Upper lobe of right lung (tissue), 1 donor: Measurements from ENCODE around the gene PTPRK. TPM values are rescaled to one million over a fixed set of nuclear protein-coding genes. Genes with fewer than 3 reads are reported as not detected.

ENCODE experiments used
- ATAC-seq: fragments of 200-7000 bp; cut with Tn5 transposase; one replicate; pipeline ENCODE4 v1.9.1; 2020; ENCODE audit warnings: mild to moderate bottlenecking, moderate library complexity
- DNase-seq: peaks from one replicate; pipeline ENCODE4 v3.0.0-alpha.2; 2020
- H3K27ac ChIP-seq: fragments of 200-600 bp; one replicate; pipeline ENCODE4 v1.8.0; 2022
- H3K27me3 ChIP-seq: fragments of 200-600 bp; one replicate; pipeline ENCODE4 v1.8.0; 2022; ENCODE audit warnings: mild to moderate bottlenecking
- H3K36me3 ChIP-seq: fragments of 200-600 bp; one replicate; pipeline ENCODE4 v1.8.0; 2022
- H3K4me1 ChIP-seq: fragments of 200-600 bp; one replicate; pipeline ENCODE4 v1.8.0; 2022
- H3K4me3 ChIP-seq: fragments of 200-600 bp; one replicate; pipeline ENCODE4 v1.8.0; 2022; ENCODE audit warnings: mild to moderate bottlenecking
- H3K9me3 ChIP-seq: fragments of 200-600 bp; one replicate; pipeline ENCODE4 v1.8.0; 2022
- intact Hi-C: fragments of 100-400 bp; cut with DNase I; formaldehyde crosslinking; loops from one replicate; pipeline ENCODE4 v1.11.0; 2022
- total RNA-seq: library from RNA; stranded (reverse); fragmentation: NEBNext Ultra II Directional; extraction: Animal tissue kit (Norgen Biotek cat#: 25700); gene quantifications from one replicate; pipeline ENCODE4 v1.2.1, GENCODE V29; 2021
- TF ChIP-seq, protein P1 (sequence below): fragments of 200-600 bp; IDR thresholded peaks from one replicate; pipeline ENCODE4 v1.8.0; 2022; ENCODE audit warnings: antibody characterized with exemption
- donor health status: DM: no; HTN: yes; CAD: no; lungs with severe emphysema.

Gene PTPRK
- total RNA-seq, 1 donor from 2014 or later, result 64.6 TPM

DNA sequence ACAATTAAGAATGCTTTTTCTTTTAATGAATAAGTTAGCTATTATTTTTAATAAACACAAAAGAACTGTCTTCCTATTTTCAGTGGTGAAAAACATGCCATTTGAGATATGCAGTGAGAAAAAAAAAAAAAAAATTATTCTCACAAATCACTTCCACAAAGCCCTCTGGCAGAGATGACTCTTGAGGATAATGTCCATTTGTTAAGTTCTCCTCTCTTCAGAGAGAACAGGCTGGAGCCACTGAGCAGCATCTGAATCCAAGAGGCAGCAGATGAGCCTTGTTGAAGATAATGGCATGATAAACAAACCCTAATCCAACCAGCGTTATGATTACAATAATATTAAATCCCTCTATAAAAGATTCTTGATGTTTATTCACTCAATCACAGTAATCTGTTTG is 105.0 kb downstream of the PTPRK start:
- H3K4me1 ChIP-seq, result no peaks in the 10 kb centered on the region
- TF ChIP-seq, protein P1, sequence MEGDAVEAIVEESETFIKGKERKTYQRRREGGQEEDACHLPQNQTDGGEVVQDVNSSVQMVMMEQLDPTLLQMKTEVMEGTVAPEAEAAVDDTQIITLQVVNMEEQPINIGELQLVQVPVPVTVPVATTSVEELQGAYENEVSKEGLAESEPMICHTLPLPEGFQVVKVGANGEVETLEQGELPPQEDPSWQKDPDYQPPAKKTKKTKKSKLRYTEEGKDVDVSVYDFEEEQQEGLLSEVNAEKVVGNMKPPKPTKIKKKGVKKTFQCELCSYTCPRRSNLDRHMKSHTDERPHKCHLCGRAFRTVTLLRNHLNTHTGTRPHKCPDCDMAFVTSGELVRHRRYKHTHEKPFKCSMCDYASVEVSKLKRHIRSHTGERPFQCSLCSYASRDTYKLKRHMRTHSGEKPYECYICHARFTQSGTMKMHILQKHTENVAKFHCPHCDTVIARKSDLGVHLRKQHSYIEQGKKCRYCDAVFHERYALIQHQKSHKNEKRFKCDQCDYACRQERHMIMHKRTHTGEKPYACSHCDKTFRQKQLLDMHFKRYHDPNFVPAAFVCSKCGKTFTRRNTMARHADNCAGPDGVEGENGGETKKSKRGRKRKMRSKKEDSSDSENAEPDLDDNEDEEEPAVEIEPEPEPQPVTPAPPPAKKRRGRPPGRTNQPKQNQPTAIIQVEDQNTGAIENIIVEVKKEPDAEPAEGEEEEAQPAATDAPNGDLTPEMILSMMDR, result no peak

DNA sequence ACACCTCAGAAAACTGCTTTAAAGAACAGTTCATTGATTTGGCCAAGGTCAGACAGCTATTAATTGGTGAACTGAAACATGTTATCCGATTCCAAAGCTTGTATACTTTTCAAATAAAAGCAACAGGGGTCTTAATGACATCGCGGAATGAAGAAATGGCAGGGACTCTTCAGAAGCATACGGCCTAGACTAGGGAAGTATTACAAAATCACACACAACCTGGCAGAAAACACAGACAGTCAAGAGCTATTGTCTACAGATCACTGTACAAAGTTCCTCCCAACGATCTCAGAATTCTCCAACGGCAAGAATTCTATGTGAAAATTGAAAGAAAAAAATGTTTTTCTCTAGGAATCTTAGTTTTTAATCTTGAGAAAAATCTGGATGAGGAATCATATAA is 105.5 kb downstream of the PTPRK start:
- H3K27ac ChIP-seq, result no peak overlapping the region
- no peaks in the 10 kb centered on the region for H3K36me3 ChIP-seq
- intact Hi-C loops, result no loop called here
- ATAC-seq (no peak), DNase-seq (no peak)
- TF ChIP-seq, protein P1, result no peak
- H3K4me1 ChIP-seq, result no peaks in the 10 kb centered on the region
- no peak overlapping the region for H3K4me3 ChIP-seq
- H3K9me3 ChIP-seq, result no peaks in the 10 kb centered on the region
- H3K27me3 ChIP-seq, result no peaks in the 10 kb centered on the region

More for the DNA sequence above, 105.0 kb downstream of the PTPRK start:
- intact Hi-C loops, result no loop called here
- H3K27ac ChIP-seq, result no peak overlapping the region
- H3K9me3 ChIP-seq, result no peaks in the 10 kb centered on the region
- H3K27me3 ChIP-seq, result no peaks in the 10 kb centered on the region
- no peaks in the 10 kb centered on the region for H3K36me3 ChIP-seq
- H3K4me3 ChIP-seq, result no peak overlapping the region
- no peak for ATAC-seq
- DNase-seq, result no peak

DNA sequence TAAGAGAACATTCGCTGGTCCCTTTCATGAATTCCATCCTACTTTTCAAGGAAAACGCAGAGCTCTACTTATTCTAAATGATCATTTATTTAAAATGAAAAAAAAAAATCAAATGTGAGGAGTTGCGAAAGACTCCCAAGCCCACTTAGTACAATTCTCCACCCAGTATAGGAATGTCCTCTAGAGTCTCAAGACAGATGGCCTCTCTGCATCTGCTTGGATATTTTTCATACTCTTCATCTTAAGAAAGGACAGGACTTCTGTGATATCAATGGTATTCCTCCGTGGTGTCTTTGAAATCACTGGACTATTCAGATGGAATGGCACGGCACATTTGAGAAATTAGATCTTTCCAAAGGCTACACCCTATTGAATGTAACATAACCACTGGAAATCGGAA is 107.1 kb downstream of the PTPRK start:
- Histone ChIP-seq H3K27ac (no peak overlapping the region), H3K4me1 (no peaks in the 10 kb centered on the region), H3K36me3 (no peaks in the 10 kb centered on the region), H3K9me3 (no peaks in the 10 kb centered on the region), H3K4me3 (no peak overlapping the region), H3K27me3 (no peaks in the 10 kb centered on the region)
- TF ChIP-seq, protein P1, result no peak
- intact Hi-C loops, result no loop called here
- ATAC-seq, result no peak
- no peak for DNase-seq

DNA sequence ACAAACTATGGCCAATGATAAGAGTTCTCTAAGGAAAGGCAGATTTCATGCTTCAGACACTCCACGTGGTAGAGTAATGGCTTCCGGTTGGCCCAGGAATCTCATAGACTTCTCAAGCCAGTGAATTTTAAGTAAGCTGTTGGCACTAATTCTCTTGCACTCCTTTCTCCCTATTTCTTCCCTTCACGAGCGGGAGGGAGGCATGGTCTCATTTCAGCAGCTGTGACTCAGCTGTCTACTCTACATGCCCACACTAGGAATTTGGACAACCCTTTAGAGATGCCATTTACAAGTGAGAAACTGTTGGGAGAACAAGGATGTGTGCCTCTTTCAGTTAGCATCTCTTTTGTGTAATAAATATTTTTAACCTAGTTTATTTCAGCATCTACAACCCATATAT is 107.7 kb downstream of the PTPRK start:
- DNase-seq (no peak), ATAC-seq (no peak)
- Histone ChIP-seq H3K9me3 (no peaks in the 10 kb centered on the region), H3K27ac (no peak overlapping the region), H3K4me3 (no peak overlapping the region), H3K27me3 (no peaks in the 10 kb centered on the region), H3K4me1 (no peaks in the 10 kb centered on the region), H3K36me3 (no peaks in the 10 kb centered on the region)
- TF ChIP-seq, protein P1, result no peak
- intact Hi-C loops, result no loop called here

DNA sequence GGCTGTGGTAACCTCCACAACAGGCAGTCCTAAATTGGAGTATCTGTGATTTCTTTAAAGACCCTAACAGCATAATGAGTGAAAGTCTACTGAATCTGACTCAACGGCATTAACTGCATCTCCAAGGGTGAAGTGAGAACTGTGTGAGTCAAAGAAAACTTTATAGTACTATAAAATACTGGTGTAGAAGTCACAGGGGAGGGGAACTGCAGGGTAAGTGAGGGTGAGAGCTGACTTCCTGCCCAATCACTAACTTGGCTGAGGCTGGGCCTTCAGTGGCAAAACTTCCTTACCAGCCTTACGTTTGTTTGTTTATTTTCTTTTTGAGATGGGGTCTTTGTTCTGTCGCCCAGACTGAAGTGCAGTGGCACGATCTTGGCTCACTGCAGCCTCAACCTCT is 109.8 kb downstream of the PTPRK start:
- Histone ChIP-seq H3K27ac (no peak overlapping the region), H3K4me3 (no peak overlapping the region), H3K9me3 (no peaks in the 10 kb centered on the region), H3K27me3 (no peaks in the 10 kb centered on the region), H3K36me3 (no peaks in the 10 kb centered on the region), H3K4me1 (no peaks in the 10 kb centered on the region)
- intact Hi-C loops, result no loop called here
- TF ChIP-seq, protein P1, result no peak
- no peak for DNase-seq
- no peak for ATAC-seq

DNA sequence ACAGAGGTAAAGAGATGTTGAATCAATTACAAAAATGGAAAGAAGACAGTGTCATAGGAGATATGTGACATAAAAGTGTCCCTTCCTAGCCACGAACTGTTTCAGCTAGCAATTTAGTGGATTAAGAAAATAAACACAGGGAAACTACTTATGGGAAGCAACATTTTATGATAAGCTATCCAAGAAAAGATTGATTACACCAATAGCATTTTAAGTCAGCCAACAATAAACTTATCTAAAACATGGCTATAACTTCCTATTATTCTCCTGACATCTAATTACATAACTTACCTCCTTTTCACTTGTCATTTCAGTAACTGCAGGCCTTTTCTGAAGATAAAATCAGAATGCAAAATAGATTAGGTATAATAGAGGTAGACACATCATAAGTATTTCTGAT is 111.4 kb downstream of the PTPRK start:
- Histone ChIP-seq H3K4me1 (no peaks in the 10 kb centered on the region), H3K4me3 (no peak overlapping the region), H3K36me3 (no peaks in the 10 kb centered on the region), H3K9me3 (no peaks in the 10 kb centered on the region), H3K27ac (no peak overlapping the region), H3K27me3 (no peaks in the 10 kb centered on the region)
- no peak for ATAC-seq
- TF ChIP-seq, protein P1, result no peak
- no peak for DNase-seq
- intact Hi-C loops, result no loop called here
